NAMALWA (cell line): Measurements from ENCODE around the gene EFCAB7.
A peak's percentile ranks its signal among the peaks of the same experiment; 100 is the strongest.
"Not testable (repeated sequence)": the region's sequence is repeated elsewhere in the genome, so short reads cannot be mapped to it uniquely, and the experiment has no call there.

Source experiments
- DNase-seq: peaks from one replicate; pipeline ENCODE4 v3.0.0-alpha.2; 2015; ENCODE audit warnings: low spot score

Gene EFCAB7

DNA sequence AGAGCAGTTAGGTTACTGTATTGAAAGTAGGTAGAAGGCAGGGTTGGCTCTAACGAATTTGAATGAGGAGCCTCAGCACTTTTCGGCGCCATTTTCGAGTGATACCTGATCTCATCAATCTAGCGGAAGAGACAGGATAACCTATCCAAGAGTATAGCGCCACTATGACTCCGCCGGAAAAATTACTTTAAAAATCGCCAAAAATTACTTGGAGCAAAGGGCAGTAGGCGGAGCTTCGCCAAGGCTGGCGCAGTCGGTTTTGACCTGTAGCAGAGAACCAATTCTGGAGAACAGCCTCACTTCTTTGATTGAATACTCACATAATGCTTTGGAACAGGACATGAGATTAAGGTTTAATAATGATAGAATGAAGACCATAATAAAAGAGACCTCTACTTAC is 25.6 kb downstream of the EFCAB7 start:
- DNase-seq: no peak

DNA sequence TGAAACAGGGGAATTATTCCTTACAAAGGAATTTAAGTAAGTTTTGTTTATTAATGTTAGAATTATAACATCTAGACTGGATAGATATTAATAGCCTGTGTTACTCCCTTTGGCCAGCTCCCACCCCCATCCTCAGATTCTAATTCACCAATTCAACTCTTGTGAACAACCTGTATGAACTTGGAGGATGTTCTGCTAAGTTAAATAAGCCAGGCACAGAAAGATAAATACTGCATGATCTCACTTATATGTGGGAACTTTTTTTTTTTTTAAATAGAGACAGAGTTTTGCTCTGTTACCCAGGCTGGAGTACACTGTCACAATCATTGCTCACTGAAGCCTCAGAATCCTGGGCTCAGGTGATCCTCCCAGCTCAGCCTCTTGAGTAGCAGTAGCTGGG is 32.2 kb downstream of the EFCAB7 start:
- DNase-seq: no peak

DNA sequence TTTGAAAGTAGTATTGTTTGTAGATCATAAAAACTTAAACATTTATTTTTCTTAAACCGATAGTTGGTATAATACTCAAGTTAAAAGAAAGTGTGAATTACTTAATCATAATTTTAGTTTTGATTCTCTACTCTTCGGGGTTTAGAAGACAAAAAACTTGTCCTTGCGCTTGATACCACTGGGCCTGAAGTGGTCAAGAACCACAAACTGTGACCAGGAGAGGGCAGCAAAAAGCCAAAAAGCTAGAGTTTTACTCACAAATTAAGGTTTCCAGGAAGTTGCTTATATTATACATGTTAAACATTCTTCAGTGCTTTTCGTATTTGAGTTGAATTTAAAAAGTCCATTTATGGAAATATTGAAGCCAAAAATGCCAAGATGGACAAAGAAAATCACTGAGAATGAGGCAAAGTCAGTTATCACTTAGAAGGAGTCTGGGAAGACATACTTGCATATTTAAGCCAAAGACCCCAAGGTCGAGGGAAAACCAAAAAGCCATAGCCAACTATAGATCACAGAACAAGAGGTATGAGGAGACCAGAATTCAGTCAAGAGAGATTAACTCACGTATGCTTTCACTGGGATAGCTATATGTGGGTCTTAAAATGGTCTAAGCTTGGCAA is 34.2 kb downstream of the EFCAB7 start:
- peak; percentile 71 for DNase-seq

DNA sequence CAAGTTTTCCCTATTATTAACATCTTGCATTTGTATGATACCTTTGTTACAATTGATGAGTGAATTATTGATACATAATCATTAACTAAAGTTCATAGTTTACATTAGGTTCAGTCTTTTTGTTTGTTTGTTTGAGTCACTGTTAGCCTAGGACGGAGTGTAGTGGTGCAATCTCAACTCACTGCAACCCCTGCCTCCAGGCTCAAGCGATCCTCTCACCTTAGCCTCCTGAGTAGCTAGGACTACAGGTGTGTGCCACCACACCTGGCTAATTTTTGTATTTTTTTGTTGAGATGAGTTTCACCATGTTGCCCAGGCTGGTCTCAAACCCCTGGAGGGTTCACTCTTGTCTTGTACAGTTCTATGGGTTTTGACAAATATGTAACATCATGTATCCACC is 36.0 kb downstream of the EFCAB7 start:
- no peak for DNase-seq

DNA sequence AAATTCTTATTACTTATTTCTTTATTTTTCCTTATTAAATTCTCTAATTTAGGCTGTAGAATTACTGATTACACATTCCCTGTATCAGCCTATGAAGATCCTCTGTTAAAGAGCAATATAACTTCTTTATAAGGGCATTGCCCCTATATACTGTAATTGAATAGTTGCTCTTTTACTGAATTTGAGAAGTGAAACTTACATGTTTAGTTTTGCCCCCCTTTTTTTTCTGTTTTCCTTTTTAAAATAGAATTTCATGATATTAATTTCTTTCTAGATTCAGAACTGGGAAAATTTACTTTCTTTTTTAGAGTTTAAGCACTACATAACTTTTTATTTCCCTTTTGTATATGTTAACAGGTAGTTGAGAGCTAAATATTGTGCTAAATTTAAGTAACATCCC is 40.4 kb downstream of the EFCAB7 start:
- DNase-seq: no peak

DNA sequence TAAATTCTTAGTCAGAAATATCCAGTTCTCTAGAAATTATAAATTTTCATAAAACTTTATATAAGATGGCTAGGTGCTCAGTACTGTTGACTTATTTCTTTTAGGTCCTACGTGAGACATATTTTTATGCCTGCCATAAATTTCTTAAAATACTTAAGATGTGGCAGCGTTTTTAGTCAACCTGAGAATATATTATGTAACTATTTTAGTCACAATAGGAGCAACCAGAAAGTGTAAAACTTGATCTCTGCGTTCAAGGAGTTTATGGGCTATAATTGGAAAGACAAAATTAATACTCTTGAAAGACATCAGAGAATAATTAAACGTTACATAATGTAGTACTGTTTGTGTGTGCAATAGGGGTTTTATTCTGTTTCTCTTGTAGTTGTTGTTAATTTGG is 45.7 kb downstream of the EFCAB7 start:
- DNase-seq: no peak

GRCh38 chr1:63569640-63570316 is 46.5 kb downstream of the EFCAB7 start:
- no peak for DNase-seq

- not testable (repeated sequence) for DNase-seq
Observed at GRCh38 chr1:63572686-63573085, 49.4 kb downstream of the EFCAB7 start.

GRCh38 chr1:63574203-63574796 is 51.0 kb downstream of the EFCAB7 start:
- DNase-seq: not testable (repeated sequence)

DNA sequence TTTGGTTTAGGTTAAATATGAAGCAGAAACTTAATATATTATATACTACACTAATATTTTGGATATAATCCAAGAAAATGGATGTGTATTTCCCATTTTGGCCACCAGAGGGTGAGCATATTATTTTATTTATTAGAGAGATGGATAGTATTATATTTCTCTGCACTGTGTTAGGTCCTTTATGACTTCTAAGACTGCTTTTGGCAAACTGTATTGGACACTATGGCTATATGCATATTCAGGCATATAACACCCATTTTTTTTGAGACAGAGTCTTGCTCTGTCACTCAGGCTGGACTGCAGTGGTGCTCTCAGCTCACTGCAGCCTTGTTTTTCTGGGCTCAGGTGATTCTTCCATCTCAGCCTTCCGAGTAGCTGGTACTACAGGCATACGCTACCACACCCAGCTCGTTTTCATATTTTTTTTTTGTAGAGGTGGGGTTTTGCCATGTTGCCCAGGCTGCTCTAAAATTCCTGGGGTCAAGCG is 52.1 kb downstream of the EFCAB7 start:
- peak; percentile 66 for DNase-seq

DNA sequence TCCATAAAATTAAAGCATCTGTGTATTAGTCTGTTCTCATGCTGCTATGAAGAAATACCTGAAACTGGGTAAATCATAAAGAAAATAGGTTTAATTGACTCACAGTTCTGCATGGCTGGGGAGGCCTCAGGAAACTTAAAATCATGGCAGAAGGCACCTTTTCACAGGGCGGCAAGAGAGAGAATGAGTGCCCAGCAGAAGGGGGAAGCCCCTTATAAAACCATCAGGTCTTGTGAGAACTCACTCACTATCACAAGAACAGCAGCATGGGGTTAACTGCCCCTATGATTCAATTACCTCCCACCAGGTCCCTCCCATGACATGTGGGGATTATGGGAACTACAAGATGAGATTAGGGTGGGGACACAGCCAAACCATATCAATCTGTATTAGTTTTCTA is 63.0 kb downstream of the EFCAB7 start:
- not testable (repeated sequence) for DNase-seq

GRCh38 chr1:63590166-63590560 is 66.8 kb downstream of the EFCAB7 start:
- DNase-seq: no peak

DNA sequence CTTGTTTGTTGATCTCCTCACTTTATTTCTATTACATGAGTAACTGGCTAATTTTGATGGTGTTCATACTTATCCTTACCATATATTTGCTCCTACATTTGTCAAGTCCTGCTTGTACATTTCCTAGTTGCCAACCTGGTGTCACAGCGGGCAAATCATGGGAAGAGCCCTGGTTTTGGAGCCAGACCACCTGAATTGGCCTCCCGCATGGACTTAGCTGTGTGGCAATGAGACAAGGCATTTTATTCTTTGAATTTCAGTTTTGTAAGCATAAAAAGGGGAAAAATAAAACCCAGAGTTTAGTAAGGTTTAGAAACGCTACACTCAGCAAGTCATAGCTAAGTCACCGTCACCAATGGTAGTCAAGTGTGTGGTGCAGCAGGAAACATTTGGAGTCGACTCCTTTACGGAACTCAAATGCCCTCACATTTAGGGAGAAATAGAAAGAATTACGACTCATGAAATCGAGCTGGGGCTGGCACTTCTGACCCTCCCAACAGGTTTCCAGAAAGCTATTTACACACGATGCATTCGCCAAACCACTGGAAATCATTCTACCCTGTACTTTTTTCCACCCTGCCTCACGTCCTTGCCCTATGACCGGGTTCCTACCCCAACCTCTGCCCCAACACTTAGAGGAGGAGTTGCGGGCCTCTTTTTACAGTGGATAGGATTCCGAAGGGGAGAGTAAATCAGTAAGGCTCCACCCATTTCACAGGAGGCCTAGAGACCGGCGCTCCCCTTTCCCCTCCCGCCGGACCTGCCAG is 69.4 kb downstream of the EFCAB7 start:
- DNase-seq: no peak

- DNase-seq: peak; percentile 84
Observed at GRCh38 chr1:63593303-63593885, 70.1 kb downstream of the EFCAB7 start, which contains the start of gene PGM1. TSS of gene PGM1 (plus strand) at chr1:63593411. CDS start at chr1:63593489, 78 bp downstream.

GRCh38 chr1:63593886-63594605 is 70.7 kb downstream of the EFCAB7 start:
- DNase-seq: peak; percentile 86

DNA sequence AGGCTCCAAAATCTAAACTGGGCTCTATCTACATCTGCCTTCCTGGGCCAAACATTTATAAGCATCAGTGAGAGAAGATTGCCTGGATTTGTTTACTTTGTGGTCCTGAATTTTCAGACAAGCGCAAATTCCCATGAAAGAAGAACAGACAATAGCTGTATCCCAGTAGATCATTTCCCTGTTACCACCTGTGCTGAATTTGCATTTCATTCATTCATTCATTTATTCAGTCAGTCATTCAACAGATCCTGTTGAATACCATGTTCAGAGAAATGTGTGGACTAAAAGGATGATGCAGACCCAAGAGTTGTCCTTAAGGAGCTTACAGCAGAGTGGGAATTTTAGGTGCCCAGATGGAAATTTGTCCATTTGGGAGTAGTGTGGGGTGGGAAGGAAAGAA is 72.1 kb downstream of the EFCAB7 start:
- no peak for DNase-seq

DNA sequence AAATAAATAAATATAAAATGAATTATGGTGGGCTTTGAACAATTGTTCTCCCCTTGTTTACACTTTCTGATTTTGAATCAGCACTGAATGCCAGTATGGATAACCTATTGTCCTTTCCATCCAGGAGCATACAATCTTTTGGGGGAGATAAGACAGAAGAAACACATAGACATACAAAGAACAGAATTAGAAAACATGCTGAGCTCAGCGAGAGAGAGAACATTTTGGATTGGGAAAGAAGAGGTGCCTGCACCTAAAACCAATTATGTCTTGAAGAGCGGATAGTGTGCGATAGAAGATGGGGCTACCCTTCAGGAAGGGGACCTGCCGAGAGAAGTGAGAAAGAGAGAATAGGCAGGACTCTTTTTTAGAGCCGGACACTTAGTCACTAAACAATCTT is 76.5 kb downstream of the EFCAB7 start:
- no peak for DNase-seq

DNA sequence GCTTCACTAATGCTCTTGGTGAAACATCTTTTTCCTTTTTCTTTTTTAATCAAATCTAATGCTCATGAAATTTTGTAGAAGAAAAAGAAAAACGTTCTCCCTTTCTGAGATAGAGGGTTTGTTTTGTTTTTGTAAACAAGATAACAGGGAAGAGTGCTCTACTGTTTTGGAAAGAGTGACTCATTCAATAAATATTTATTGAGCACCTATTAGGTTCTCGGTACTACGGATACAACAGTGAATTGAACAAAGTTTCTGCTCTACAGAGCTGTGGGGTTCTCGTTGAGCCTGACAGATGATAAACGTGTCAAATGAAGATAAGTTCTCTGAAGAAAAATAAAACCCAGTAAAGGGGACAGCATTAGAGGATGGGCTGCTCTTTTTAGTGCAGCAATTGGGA is 76.9 kb downstream of the EFCAB7 start:
- DNase-seq: no peak

DNA sequence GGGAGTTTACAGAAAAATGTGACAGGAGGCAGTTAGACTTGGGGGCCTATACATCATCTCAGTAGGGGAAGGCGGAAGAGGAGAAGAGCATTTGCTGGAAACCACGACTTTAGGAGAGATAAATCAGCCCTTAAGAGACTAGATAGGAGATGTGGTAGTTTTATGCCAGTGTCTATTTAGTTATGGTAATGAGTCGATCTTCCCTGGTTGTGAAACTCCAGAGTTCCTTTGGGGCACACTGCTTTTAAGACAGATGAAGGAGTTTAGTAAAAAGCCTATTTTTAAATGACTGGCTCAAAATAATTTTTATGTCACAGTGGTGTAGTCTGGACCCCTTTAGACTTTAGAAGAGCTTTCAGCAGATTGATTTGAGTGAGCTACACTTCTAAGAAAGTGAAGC is 77.7 kb downstream of the EFCAB7 start:
- no peak for DNase-seq

- DNase-seq: no peak
Observed at GRCh38 chr1:63601463-63601862, 78.1 kb downstream of the EFCAB7 start.

DNA sequence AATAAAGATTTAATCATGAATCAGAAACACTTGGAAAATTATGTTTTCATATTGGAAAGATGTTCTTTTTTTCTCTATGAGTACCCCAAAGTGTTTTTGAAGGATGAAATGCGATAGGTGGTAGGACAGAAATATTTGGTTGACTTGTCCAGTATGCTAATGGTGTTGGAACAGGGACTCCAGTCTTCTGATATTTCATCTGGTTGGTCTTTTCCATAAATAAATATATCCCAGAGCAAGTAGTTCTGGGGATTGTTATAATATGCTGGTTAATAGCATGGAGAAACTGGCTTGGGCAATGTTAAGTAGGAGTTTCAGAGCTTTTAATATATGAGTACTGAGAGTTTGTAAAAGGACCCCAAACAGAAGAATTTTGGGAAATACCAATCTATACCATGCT is 78.6 kb downstream of the EFCAB7 start:
- no peak for DNase-seq

GRCh38 chr1:63602629-63603028 is 79.3 kb downstream of the EFCAB7 start:
- no peak for DNase-seq
